GM12878 (cell line): ENCODE measurements around the gene EPN3. TPM values are rescaled to one million over a fixed set of nuclear protein-coding genes. Genes with fewer than 3 reads are reported as not detected.

Experiments used
- ATF3 ChIP-seq: IDR thresholded peaks from 2 replicates; pipeline ENCODE4 v1.6.1; 2011; ENCODE audit warnings: low read depth, mild to moderate bottlenecking, low read length, moderate library complexity, borderline replicate concordance; ENCODE audit errors: extremely low read depth
- CBX3 ChIP-seq: fragments of 200-600 bp; sonication (generic); IDR thresholded peaks from 2 replicates; pipeline ENCODE4 v1.6.1; 2016; ENCODE audit warnings: low read depth, borderline replicate concordance
- CBX5 ChIP-seq: sonication (generic); IDR thresholded peaks from 2 replicates; pipeline ENCODE4 v1.6.1; 2016; ENCODE audit warnings: low read depth, moderate library complexity, mild to moderate bottlenecking, inconsistent platforms
- EED ChIP-seq: sonication (generic); IDR thresholded peaks from 2 replicates; pipeline ENCODE4 v1.6.1; 2016; ENCODE audit warnings: antibody characterized with exemption, low read depth
- GABPA ChIP-seq: IDR thresholded peaks from 2 replicates; pipeline ENCODE4 v1.6.1; 2014; ENCODE audit warnings: antibody characterized with exemption, low read depth, mild to moderate bottlenecking, inconsistent platforms
- IRF3 ChIP-seq: fragments of 450-650 bp; IDR thresholded peaks from 2 replicates; pipeline ENCODE4 v1.6.1; 2014; ENCODE audit warnings: mild to moderate bottlenecking
- JUNB ChIP-seq: IDR thresholded peaks from 2 replicates; pipeline ENCODE4 v1.6.1; 2016; ENCODE audit warnings: antibody characterized with exemption, mild to moderate bottlenecking
- KAT2A ChIP-seq: conservative IDR thresholded peaks from 2 replicates; pipeline ENCODE4 v1.6.1; 2011; ENCODE audit warnings: low read depth, low read length; ENCODE audit not compliant: control insufficient read depth
- LARP7 ChIP-seq: fragments of 450-650 bp; IDR thresholded peaks from 2 replicates; pipeline ENCODE4 v1.6.1; 2017; ENCODE audit warnings: mild to moderate bottlenecking
- NFIC ChIP-seq: IDR thresholded peaks from 2 replicates; pipeline ENCODE4 v1.6.1; 2012; ENCODE audit warnings: low read depth, mild to moderate bottlenecking, inconsistent platforms, low read length, moderate library complexity
- NFYA ChIP-seq: IDR thresholded peaks from 2 replicates; pipeline ENCODE4 v1.6.1; 2011; ENCODE audit warnings: low read depth, mild to moderate bottlenecking, low read length, improper control_type of control experiment, borderline replicate concordance
- NR2C2 ChIP-seq: IDR thresholded peaks from 2 replicates; pipeline ENCODE4 v1.6.1; 2011; ENCODE audit warnings: borderline replicate concordance, low read depth; ENCODE audit not compliant: control insufficient read depth, insufficient read length
- NRF1 ChIP-seq: conservative IDR thresholded peaks from 2 replicates; pipeline ENCODE4 v1.6.1; 2011; ENCODE audit warnings: mild to moderate bottlenecking, low read depth, low read length, improper control_type of control experiment
- POU2F2 ChIP-seq: IDR thresholded peaks from 3 replicates; pipeline ENCODE4 v1.6.1; 2011; ENCODE audit warnings: low read depth, mild to moderate bottlenecking, low read length, borderline replicate concordance
- RCOR1 ChIP-seq: conservative IDR thresholded peaks from 2 replicates; pipeline ENCODE4 v1.6.1; 2012; ENCODE audit warnings: low read depth, low read length, improper control_type of control experiment
- SREBF2 ChIP-seq: IDR thresholded peaks from 2 replicates; pipeline ENCODE4 v1.6.1; 2012; ENCODE audit warnings: mild to moderate bottlenecking, low read length
- TCF7 ChIP-seq: IDR thresholded peaks from 2 replicates; pipeline ENCODE4 v1.6.1; 2014; ENCODE audit warnings: antibody characterized with exemption, borderline replicate concordance
- USF2 ChIP-seq: IDR thresholded peaks from 2 replicates; pipeline ENCODE4 v1.6.1; 2011; ENCODE audit warnings: low read depth, low read length, improper control_type of control experiment, borderline replicate concordance
- YY1 ChIP-seq: IDR thresholded peaks from 2 replicates; pipeline ENCODE4 v1.6.1; 2011; ENCODE audit warnings: low read depth, mild to moderate bottlenecking, low read length
- ZBED1 ChIP-seq: IDR thresholded peaks from 2 replicates; pipeline ENCODE4 v1.6.1; 2016; ENCODE audit warnings: borderline replicate concordance
- ZBTB11 ChIP-seq: fragments of 450-650 bp; formaldehyde crosslinking; IDR thresholded peaks from 2 replicates; pipeline ENCODE4 v1.5.0; 2022; ENCODE audit warnings: mild to moderate bottlenecking, missing genetic modification characterization
- ZNF24 ChIP-seq: fragments of 450-650 bp; IDR thresholded peaks from 2 replicates; pipeline ENCODE4 v1.6.1; 2017; ENCODE audit warnings: antibody characterized with exemption, mild to moderate bottlenecking
- ZNF687 ChIP-seq: fragments of 450-650 bp; IDR thresholded peaks from 2 replicates; pipeline ENCODE4 v1.6.1; 2017; ENCODE audit warnings: mild to moderate bottlenecking, moderate library complexity
- polyA plus RNA-seq, 11 experiments: library from polyadenylated mRNA; depleted of rRNA in 4 of 11; unstranded in 6 of 11; stranded (reverse) in 5 of 11; fragments of >200 nt; fragmentation: Nextera tagmentation in 4 of 11; fragmentation: Illumina TruSeq in 1 of 11; extraction: Ambion mirVana in 4 of 11; extraction: Trizol in 1 of 11; gene quantifications; 1 replicate in 1 of 11; 2 replicates in 10 of 11; pipeline versions ENCODE4 v1.2.1 to v1.2.3, GENCODE V29; 2011 to 2016; ENCODE audit warnings: inconsistent platforms in 2 of 11, missing spikeins in 2 of 11, low read depth in 1 of 11
- total RNA-seq, 4 experiments: library from RNA; depleted of rRNA in 3 of 4; stranded (reverse); fragments of >200 nt in 3 of 4; fragmentation: Illumina TruSeq in 1 of 4; extraction: Trizol in 1 of 4; gene quantifications; 2 replicates each; pipeline versions ENCODE4 v1.2.1 to v1.2.3, GENCODE V29; 2013 to 2021

Gene EPN3
- total and polyA plus RNA-seq, 10 of the 15 experiments (the other 5 are each of a cell fraction or from before 2014, with no cell fraction given), result 0.04 to 0.07 TPM; not detected in 8

- TF ChIP-seq ZBTB11 (CRISPR knock-in tag) (no peak), ZBED1 (no peak), ATF3 (no peak), SREBF2 (no peak), TCF7 (no peak), EED (0 out of 2 replicates have a peak, but pooled peaks have one; percentile 28), NFIC (0 out of 2 replicates have a peak, but pooled peaks have one; percentile 19), CBX3 (no peak), YY1 (no peak), NR2C2 (no peak), IRF3 (no peak), JUNB (peak; percentile 84), POU2F2 (0 out of 3 replicates have a peak, but pooled peaks have one; percentile 32), CBX5 (no peak), ZNF687 (no peak), GABPA (no peak), LARP7 (no peak), NRF1 (no peak), NFYA (no peak), RCOR1 (no peak), KAT2A (no peak), USF2 (no peak), ZNF24 (no peak)
Measured at GRCh38 chr17:50511058-50511457, 21.5 kb upstream of the EPN3 start (continued).
